Fibroblast of lung (primary cell): ENCODE results near the gene TAC3.

Experiments
- EZH2 ChIP-seq: IDR thresholded peaks from 2 replicates; pipeline ENCODE4 v1.5.1; 2012; ENCODE audit warnings: low read length, control low read depth, mild to moderate bottlenecking; ENCODE audit errors: missing control alignments
- TF ChIP-seq, protein P1 (sequence below), 2 donors: IDR thresholded peaks in 1 of 2; conservative IDR thresholded peaks in 1 of 2; 1 replicate in 1 of 2; 2 replicates in 1 of 2; pipeline ENCODE4 v1.5.1; 2011 to 2012; ENCODE audit warnings: low read length in 2 of 2, control low read depth in 1 of 2, inconsistent platforms in 1 of 2, low read depth in 1 of 2, mild to moderate bottlenecking in 1 of 2

DNA sequence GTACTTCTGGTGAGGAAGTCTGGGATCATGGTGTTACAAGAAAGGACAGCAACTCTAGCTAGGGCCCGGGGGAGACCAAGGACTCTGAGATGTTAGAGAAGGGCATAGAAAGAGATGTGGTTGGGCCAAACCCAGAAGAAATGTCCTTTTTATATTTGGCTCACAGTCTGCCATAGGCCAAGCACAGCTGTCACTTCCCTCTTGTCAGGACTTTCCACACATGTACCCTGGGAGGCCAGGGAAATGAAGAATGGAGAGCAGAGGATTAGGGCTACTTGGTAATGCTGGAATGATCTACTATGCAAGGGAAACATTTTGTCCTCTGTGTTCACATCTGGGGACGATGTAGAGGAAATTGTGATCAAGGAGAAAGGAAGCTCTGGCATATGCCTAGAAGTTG, 24.4 kb upstream of the TAC3 start:
- TF ChIP-seq, protein P1, sequence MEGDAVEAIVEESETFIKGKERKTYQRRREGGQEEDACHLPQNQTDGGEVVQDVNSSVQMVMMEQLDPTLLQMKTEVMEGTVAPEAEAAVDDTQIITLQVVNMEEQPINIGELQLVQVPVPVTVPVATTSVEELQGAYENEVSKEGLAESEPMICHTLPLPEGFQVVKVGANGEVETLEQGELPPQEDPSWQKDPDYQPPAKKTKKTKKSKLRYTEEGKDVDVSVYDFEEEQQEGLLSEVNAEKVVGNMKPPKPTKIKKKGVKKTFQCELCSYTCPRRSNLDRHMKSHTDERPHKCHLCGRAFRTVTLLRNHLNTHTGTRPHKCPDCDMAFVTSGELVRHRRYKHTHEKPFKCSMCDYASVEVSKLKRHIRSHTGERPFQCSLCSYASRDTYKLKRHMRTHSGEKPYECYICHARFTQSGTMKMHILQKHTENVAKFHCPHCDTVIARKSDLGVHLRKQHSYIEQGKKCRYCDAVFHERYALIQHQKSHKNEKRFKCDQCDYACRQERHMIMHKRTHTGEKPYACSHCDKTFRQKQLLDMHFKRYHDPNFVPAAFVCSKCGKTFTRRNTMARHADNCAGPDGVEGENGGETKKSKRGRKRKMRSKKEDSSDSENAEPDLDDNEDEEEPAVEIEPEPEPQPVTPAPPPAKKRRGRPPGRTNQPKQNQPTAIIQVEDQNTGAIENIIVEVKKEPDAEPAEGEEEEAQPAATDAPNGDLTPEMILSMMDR (conservative IDR thresholded peaks at IDR 0.05 in 1 of 2, IDR thresholded peaks at IDR 0.05 in 1 of 2; ENCODE audit: low read depth in 1 of 2, low read length in 2 of 2) = no peak
- no peak for TF ChIP-seq EZH2
